NB4 (cell line): ENCODE measurements around the gene CHCHD6.

Source experiments
- DNase-seq: peaks from one replicate; pipeline ENCODE4 v3.0.0; 2010; ENCODE audit warnings: low read depth
- H3K4me3 ChIP-seq: one replicate; pipeline ENCODE4 v1.5.1; 2011; ENCODE audit warnings: mild to moderate bottlenecking, low read depth, low read length, moderate library complexity
- MYC ChIP-seq: IDR thresholded peaks from 2 replicates; pipeline ENCODE4 v1.6.1; 2011; ENCODE audit warnings: low read depth, low read length
- POLR2A ChIP-seq: IDR thresholded peaks from 2 replicates; pipeline ENCODE4 v1.6.1; 2011; ENCODE audit warnings: mild to moderate bottlenecking; ENCODE audit not compliant: insufficient read length; ENCODE audit errors: extremely low read depth
- TF ChIP-seq, protein P1 (sequence below): IDR thresholded peaks from 2 replicates; pipeline ENCODE4 v1.6.1; 2011; ENCODE audit warnings: low read depth, low read length
- TF ChIP-seq, protein P2 (sequence below): IDR thresholded peaks from one replicate; pipeline ENCODE4 v1.5.1; 2012; ENCODE audit warnings: low read depth, low read length

Gene CHCHD6

DNA sequence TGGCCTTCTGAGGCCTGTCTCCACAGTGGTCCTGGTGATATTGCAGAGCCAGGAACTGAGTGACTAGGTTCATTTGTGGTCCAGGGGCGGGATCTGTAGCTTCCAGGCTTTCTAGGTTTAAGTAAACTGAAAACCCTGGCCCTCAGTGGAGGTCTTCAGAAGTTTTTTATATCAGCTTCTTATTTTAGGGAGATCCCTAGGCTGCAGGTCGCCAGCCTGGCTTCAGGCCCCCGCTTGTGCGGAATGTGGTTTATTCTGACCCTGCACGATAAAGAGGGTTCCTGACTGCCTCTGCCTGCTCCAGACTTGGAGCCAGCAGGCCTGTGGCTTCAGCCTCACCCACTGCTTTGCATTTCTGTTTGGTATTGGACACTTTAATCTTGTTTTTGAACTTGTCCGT, 145.0 kb downstream of the CHCHD6 start:
- no peak overlapping the region for H3K4me3 ChIP-seq
- TF ChIP-seq MYC = no peak
- TF ChIP-seq, protein P1, sequence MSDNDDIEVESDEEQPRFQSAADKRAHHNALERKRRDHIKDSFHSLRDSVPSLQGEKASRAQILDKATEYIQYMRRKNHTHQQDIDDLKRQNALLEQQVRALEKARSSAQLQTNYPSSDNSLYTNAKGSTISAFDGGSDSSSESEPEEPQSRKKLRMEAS = no peak
- TF ChIP-seq POLR2A = no peak
- TF ChIP-seq, protein P2, sequence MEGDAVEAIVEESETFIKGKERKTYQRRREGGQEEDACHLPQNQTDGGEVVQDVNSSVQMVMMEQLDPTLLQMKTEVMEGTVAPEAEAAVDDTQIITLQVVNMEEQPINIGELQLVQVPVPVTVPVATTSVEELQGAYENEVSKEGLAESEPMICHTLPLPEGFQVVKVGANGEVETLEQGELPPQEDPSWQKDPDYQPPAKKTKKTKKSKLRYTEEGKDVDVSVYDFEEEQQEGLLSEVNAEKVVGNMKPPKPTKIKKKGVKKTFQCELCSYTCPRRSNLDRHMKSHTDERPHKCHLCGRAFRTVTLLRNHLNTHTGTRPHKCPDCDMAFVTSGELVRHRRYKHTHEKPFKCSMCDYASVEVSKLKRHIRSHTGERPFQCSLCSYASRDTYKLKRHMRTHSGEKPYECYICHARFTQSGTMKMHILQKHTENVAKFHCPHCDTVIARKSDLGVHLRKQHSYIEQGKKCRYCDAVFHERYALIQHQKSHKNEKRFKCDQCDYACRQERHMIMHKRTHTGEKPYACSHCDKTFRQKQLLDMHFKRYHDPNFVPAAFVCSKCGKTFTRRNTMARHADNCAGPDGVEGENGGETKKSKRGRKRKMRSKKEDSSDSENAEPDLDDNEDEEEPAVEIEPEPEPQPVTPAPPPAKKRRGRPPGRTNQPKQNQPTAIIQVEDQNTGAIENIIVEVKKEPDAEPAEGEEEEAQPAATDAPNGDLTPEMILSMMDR = no peak
- no peak for DNase-seq

DNA sequence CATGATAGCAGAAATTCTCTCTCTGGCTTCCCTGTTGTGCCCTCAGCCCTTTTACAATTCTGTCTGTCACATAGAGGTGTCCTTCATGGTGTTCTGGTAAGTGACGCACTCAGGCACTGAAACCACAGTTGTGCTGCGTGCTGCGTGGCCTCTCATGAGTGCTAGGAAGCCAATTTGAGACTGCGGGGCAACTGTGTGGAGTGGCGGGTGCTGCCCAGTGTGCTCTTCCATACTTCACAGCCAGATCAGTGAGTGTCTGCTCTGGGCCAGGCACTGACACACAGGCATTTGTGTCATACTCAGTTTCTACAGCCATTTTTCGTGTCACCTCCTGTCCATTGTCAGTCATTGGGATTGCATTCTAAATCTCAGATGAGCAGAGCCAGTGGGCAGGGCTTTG, 145.7 kb downstream of the CHCHD6 start:
- no peak for DNase-seq
- no peak overlapping the region for H3K4me3 ChIP-seq
- TF ChIP-seq, protein P1 = no peak
- TF ChIP-seq, protein P2 = no peak
- TF ChIP-seq MYC (no peak), POLR2A (no peak)

DNA sequence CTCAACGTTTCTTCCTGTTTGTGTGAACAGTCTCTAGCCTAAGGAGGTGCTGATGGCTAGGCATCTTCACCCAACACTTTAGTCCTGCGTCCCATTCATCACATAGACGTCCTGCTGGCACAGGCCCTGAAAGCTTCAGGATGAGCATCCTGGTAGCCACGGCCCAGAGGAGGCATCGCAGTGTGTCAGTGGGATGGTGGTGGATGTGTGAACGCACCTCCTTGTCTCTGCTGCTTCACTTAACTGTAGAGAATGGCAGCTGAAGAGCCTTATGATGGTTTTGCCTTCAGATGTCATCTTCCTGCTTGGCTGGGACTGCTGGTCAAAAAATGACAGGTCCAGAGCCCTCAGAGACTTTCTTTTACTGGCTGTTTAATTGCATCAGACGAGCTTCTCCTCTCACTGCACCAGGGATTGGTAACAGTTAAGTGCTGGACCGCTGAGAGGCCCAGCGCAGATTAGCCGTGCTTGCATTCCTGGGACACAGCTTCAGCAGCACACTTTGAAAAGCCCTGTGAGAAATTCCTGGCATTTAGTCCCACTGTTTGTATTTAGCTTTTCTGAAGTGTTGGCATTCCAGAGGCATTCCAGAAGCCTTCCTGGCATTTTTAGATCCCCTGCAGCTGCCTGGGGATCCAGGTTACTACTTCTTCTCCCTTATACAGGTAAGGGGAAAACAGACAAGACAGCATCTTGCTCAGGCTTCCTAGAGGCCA, 146.5 kb downstream of the CHCHD6 start:
- H3K4me3 ChIP-seq = no peak overlapping the region
- DNase-seq = no peak
- TF ChIP-seq, protein P2 = no peak
- TF ChIP-seq, protein P1 = no peak
- TF ChIP-seq MYC = no peak
- TF ChIP-seq POLR2A = no peak

DNA sequence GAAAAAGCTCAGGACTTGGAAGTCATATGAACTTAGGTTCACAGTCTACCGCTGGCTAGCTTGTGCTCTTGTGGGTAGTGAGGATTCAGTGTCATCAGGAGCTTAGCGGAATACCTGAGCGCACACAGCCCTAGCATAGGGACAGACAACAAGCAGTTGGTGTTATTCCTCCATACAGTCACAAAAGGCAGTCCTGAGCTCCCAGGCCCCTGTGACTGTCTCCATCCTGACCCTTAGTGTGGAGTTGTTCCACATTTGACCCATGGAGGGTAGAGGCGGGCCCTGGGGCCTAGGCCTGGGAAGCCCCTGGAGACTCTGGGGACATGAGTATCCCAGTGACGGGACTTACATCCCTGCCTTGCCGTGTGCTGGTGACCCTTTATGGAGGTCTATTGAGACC, 147.3 kb downstream of the CHCHD6 start:
- TF ChIP-seq POLR2A = no peak
- TF ChIP-seq, protein P2 = no peak
- no peak for TF ChIP-seq MYC
- TF ChIP-seq, protein P1 = no peak
- no peak for DNase-seq
- H3K4me3 ChIP-seq = no peak overlapping the region

DNA sequence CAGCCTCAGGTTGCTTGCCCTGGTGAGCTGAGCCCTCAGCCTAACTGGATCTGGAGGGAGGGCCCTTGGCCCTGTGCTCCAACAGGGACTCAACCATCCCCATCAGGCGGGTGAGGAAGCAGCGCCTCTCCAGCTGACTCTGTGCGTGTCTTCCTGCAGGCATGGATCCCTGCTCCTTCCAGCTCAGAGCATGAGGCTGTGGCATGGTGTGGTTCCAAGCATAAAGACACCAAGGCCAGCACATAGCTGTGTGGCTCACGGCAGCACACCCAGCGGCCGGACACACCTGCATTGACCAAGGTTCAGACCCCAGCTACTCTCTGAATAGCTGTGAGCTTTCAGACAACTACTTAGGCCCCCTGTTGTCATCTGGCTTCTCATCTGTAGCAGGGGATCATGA, 147.9 kb downstream of the CHCHD6 start:
- H3K4me3 ChIP-seq = no peak overlapping the region
- DNase-seq = no peak
- TF ChIP-seq, protein P1 = no peak
- TF ChIP-seq MYC (no peak), POLR2A (no peak)
- TF ChIP-seq, protein P2 = no peak
